Mesenchymal stem cell (in vitro differentiated cells and primary cell): Measurements from ENCODE around the gene CUL7.

Experiments used
- DNase-seq: peaks from one replicate; pipeline ENCODE4 v3.0.0-alpha.2; 2013
- H2AFZ ChIP-seq: one replicate; pipeline ENCODE4 v1.6.1; 2013; ENCODE audit warnings: low read depth, mild to moderate bottlenecking, control low read depth, inconsistent platforms, low read length, moderate library complexity
- H2AK5ac ChIP-seq: 2 replicates; pipeline ENCODE4 v1.6.1; 2013; ENCODE audit warnings: low read length, moderate library complexity, mild to moderate bottlenecking, inconsistent platforms; ENCODE audit not compliant: severe bottlenecking
- H2BK120ac ChIP-seq: one replicate; pipeline ENCODE4 v1.6.1; 2013; ENCODE audit warnings: low read depth, mild to moderate bottlenecking, inconsistent platforms, low read length, moderate library complexity
- H2BK12ac ChIP-seq, 2 experiments: one replicate each; pipeline ENCODE4 v1.6.1; 2013; ENCODE audit warnings: inconsistent platforms in 2 of 2, low read length in 2 of 2, mild to moderate bottlenecking in 2 of 2, moderate library complexity in 2 of 2, control low read depth in 1 of 2
- H2BK15ac ChIP-seq: one replicate; pipeline ENCODE4 v1.6.1; 2013; ENCODE audit warnings: mild to moderate bottlenecking, low read depth, inconsistent platforms; ENCODE audit not compliant: poor library complexity, severe bottlenecking
- H2BK5ac ChIP-seq: 2 replicates; pipeline ENCODE4 v1.6.1; 2013; ENCODE audit warnings: low read depth, mild to moderate bottlenecking, low read length, control low read depth, inconsistent platforms; ENCODE audit not compliant: poor library complexity, severe bottlenecking
- H3K14ac ChIP-seq, 2 experiments: one replicate each; pipeline ENCODE4 v1.6.1; 2013; ENCODE audit warnings: inconsistent platforms in 2 of 2, low read length in 2 of 2, control low read depth in 1 of 2, mild to moderate bottlenecking in 1 of 2, moderate library complexity in 1 of 2
- H3K18ac ChIP-seq, 2 experiments: one replicate each; pipeline ENCODE4 v1.6.1; 2013; ENCODE audit warnings: inconsistent platforms in 2 of 2, low read length in 2 of 2, control low read depth in 1 of 2, low read depth in 1 of 2, mild to moderate bottlenecking in 1 of 2
- H3K23ac ChIP-seq, 2 experiments: one replicate each; pipeline ENCODE4 v1.6.1; 2013; ENCODE audit warnings: inconsistent platforms in 2 of 2, low read length in 2 of 2, mild to moderate bottlenecking in 2 of 2, moderate library complexity in 2 of 2, control low read depth in 1 of 2
- H3K27ac ChIP-seq: 2 replicates; pipeline ENCODE4 v1.5.1; 2013; ENCODE audit warnings: mild to moderate bottlenecking, moderate library complexity, low read length, control low read depth, inconsistent platforms; ENCODE audit not compliant: poor library complexity, severe bottlenecking
- H3K27me3 ChIP-seq, 2 experiments: 2 replicates each; pipeline versions ENCODE4 v1.6.1 to v1.7.0; 2013; ENCODE audit warnings: low read length in 2 of 2, mild to moderate bottlenecking in 2 of 2, moderate library complexity in 2 of 2, control low read depth in 1 of 2, inconsistent platforms in 1 of 2; ENCODE audit not compliant: control insufficient read depth in 1 of 2, insufficient read depth in 1 of 2
- H3K36me3 ChIP-seq, 2 experiments: 2 replicates each; pipeline versions ENCODE4 v1.6.1 to v1.7.0; 2013; ENCODE audit warnings: low read length in 2 of 2, control low read depth in 1 of 2, inconsistent platforms in 1 of 2, low read depth in 1 of 2, mild to moderate bottlenecking in 1 of 2; ENCODE audit not compliant: insufficient read depth in 2 of 2, control insufficient read depth in 1 of 2
- H3K4ac ChIP-seq, 2 experiments: one replicate each; pipeline ENCODE4 v1.6.1; 2013; ENCODE audit warnings: inconsistent platforms in 2 of 2, low read length in 2 of 2, mild to moderate bottlenecking in 2 of 2, moderate library complexity in 2 of 2, control low read depth in 1 of 2, low read depth in 1 of 2
- H3K4me1 ChIP-seq: 2 replicates; pipeline ENCODE4 v1.6.1; 2013; ENCODE audit warnings: low read depth, low read length, control low read depth; ENCODE audit not compliant: control insufficient read depth, insufficient read depth
- H3K4me2 ChIP-seq: 2 replicates; pipeline ENCODE4 v1.6.1; 2013; ENCODE audit warnings: low read length, mild to moderate bottlenecking, inconsistent platforms; ENCODE audit not compliant: poor library complexity, severe bottlenecking
- H3K4me3 ChIP-seq, 2 experiments: 2 replicates each; pipeline versions ENCODE4 v1.5.1 to v1.7.0; 2013; ENCODE audit warnings: low read length in 2 of 2, mild to moderate bottlenecking in 2 of 2, control low read depth in 1 of 2, low read depth in 1 of 2; ENCODE audit not compliant: insufficient read depth in 1 of 2
- H3K79me1 ChIP-seq: replicated peaks from 2 replicates; pipeline ENCODE4 v1.6.1; 2013; ENCODE audit warnings: mild to moderate bottlenecking, control low read depth, low read length, inconsistent platforms; ENCODE audit not compliant: poor library complexity, severe bottlenecking
- H3K9ac ChIP-seq: 2 replicates; pipeline ENCODE4 v1.7.0; 2013; ENCODE audit warnings: mild to moderate bottlenecking, low read length, moderate library complexity
- H3K9me3 ChIP-seq: 2 replicates; pipeline ENCODE4 v1.7.0; 2013; ENCODE audit warnings: mild to moderate bottlenecking, low read length; ENCODE audit not compliant: control insufficient read depth
- H4K8ac ChIP-seq: one replicate; pipeline ENCODE4 v1.6.1; 2013; ENCODE audit warnings: inconsistent platforms, mild to moderate bottlenecking, low read length, moderate library complexity
- H4K91ac ChIP-seq: one replicate; pipeline ENCODE4 v1.6.1; 2013; ENCODE audit warnings: mild to moderate bottlenecking, low read length, inconsistent platforms
- WGBS: methylation state at CpG from one replicate; pipeline ENCODE4 v1.1.7; 2013; ENCODE audit warnings: mixed read lengths; 5-methylcytosine and 5-hydroxymethylcytosine counted together

The CUL7 gene

GRCh38 chr6:43096451-43097097, 42.9 kb upstream of the CUL7 start:
- no peaks in the 10 kb centered on the region for H3K9me3 ChIP-seq
- no peak overlapping the region for H2AFZ ChIP-seq
- no peak overlapping the region for H2BK15ac ChIP-seq
- no peak overlapping the region for H4K91ac ChIP-seq
- peak overlapping the region in 1 of 2 experiments; percentile 91 for H3K4ac ChIP-seq
- WGBS: 29% methylated on average over 7 of the region's 8 CpGs
- H3K9ac ChIP-seq: peak overlapping the region; percentile 72
- DNase-seq: peak; percentile 68
- peaks cover 25% of the 10 kb centered on the region for H3K4me1 ChIP-seq
- no peak overlapping the region for H4K8ac ChIP-seq
- peak overlapping the region in 1 of 2 experiments; percentile 79 for H3K14ac ChIP-seq
- H3K23ac ChIP-seq: peak overlapping the region in 1 of 2 experiments; percentile 41
- no peaks in the 10 kb centered on the region for H3K36me3 ChIP-seq
- peak overlapping the region; percentile 73 for H3K4me2 ChIP-seq
- peak overlapping the region in 1 of 2 experiments; percentile 48 for H3K4me3 ChIP-seq
- H3K27me3 ChIP-seq: no peaks in the 10 kb centered on the region
- H3K79me1 ChIP-seq: no peaks in the 10 kb centered on the region
- peak overlapping the region; percentile 61 for H2BK5ac ChIP-seq
- no peak overlapping the region for H2BK120ac ChIP-seq
- H3K18ac ChIP-seq: peak overlapping the region in 1 of 2 experiments; percentile 84
- peak overlapping the region; percentile 91 for H2AK5ac ChIP-seq
- H2BK12ac ChIP-seq: peak overlapping the region in 1 of 2 experiments; percentile 80
- H3K27ac ChIP-seq: peak overlapping the region; percentile 94

DNA sequence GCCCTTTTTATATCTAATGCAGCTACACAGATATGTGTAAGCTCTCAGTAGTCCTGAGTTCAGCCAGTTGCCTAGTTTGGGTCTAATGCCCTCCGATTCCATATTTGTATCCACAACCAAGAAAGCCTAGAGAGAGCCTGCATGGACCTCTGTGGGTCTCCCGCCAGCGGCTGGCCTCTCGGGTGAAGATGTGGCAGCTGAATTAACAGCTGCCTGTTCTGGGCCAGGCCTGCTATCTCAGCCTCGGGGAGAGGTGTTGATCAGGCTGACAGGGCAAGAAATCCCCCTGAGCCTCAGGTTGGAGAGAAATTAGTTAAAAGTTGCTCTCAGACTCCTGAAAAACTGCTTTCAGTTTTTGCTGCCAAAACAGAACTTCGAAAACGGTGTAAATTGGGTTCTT, 42.3 kb upstream of the CUL7 start:
- Histone ChIP-seq H3K36me3 (no peaks in the 10 kb centered on the region), H3K9me3 (no peaks in the 10 kb centered on the region), H4K91ac (no peak overlapping the region), H3K4me2 (no peak overlapping the region), H4K8ac (no peak overlapping the region), H2BK120ac (no peak overlapping the region), H3K27me3 (no peaks in the 10 kb centered on the region), H3K23ac (no peak overlapping the region), H3K18ac (no peak overlapping the region), H3K4ac (no peak overlapping the region), H3K79me1 (no peaks in the 10 kb centered on the region), H3K4me3 (peak overlapping the region in 1 of 2 experiments; percentile 48), H3K14ac (no peak overlapping the region), H3K4me1 (peaks cover 28% of the 10 kb centered on the region), H2AFZ (no peak overlapping the region), H2AK5ac (peak overlapping the region; percentile 91), H3K27ac (peak overlapping the region; percentile 94), H3K9ac (peak overlapping the region; percentile 72), H2BK5ac (peak overlapping the region; percentile 67), H2BK12ac (no peak overlapping the region), H2BK15ac (no peak overlapping the region)
- 43% methylated on average over 7 of the region's 7 CpGs for whole genome bisulfite sequencing
- DNase-seq: peak; percentile 14

DNA sequence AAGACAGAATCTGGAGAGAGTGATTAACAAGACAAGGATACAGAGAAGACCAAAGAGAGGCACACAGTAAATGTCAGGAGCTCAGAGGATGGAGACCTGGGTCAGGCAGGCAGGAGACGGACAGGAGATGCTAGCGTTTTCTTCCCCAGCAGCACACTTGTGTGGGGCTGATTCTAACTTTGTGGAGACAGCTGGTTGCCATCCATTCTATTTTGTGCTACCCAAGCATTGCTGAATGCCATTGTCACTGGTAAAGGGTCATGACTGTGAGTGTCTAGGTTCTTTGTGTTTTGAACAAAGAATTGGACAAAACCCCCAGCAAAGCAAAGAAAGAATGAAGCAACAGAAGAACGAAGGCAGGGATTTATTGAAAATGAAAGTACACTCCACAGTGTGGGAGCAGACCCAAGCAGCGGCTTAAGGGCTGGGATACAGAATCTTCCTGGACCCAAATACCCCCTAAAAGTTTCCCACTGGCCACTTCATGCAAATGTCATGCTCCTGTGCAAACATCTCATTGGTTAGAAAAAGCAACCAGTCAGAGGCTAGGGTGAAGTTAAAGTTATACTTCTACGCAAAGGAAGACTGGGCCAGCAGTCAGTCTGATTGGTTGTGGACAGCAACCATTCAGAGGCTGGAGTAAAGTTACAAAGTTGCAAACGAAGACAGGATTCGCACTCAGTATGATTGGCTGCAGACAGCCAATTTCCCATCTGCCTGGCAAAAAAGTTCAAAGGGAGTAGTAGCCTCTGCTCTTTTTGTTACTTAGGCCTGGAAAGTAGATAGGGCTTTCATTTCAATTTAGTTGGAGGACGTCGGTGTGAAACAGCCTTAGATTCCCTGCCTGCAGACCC, 40.0 kb upstream of the CUL7 start:
- Histone ChIP-seq H2BK12ac (peak overlapping the region; percentile 12 to 18), H3K27me3 (no peaks in the 10 kb centered on the region), H3K9me3 (no peaks in the 10 kb centered on the region), H2BK15ac (no peak overlapping the region), H4K8ac (peak overlapping the region; percentile 39), H3K23ac (no peak overlapping the region), H3K9ac (peak overlapping the region; percentile 84), H2AK5ac (peak overlapping the region; percentile 62), H3K4me3 (peak overlapping the region in 1 of 2 experiments; percentile 73), H3K36me3 (no peaks in the 10 kb centered on the region), H4K91ac (no peak overlapping the region), H3K4me2 (no peak overlapping the region), H3K14ac (peak overlapping the region in 1 of 2 experiments; percentile 41), H2AFZ (no peak overlapping the region), H2BK5ac (no peak overlapping the region), H3K79me1 (no peaks in the 10 kb centered on the region), H3K4ac (peak overlapping the region in 1 of 2 experiments; percentile 88), H2BK120ac (no peak overlapping the region), H3K27ac (peak overlapping the region; percentile 25), H3K18ac (peak overlapping the region in 1 of 2 experiments; percentile 46), H3K4me1 (peaks cover 44% of the 10 kb centered on the region)
- peak; percentile 78 for DNase-seq
- WGBS: 57% methylated on average over 9 of the region's 9 CpGs

- no peak overlapping the region for H2AK5ac ChIP-seq
- no peak overlapping the region for H3K4ac ChIP-seq
- no peak overlapping the region for H2BK120ac ChIP-seq
These were observed 39.0 kb upstream of the CUL7 start for GRCh38 chr6:43092635-43093034.

More at GRCh38 chr6:43092635-43093034, 39.0 kb upstream of the CUL7 start:
- Histone ChIP-seq H3K27me3 (no peaks in the 10 kb centered on the region), H3K4me2 (no peak overlapping the region), H3K27ac (no peak overlapping the region), H3K4me3 (no peak overlapping the region), H3K14ac (no peak overlapping the region), H4K8ac (no peak overlapping the region), H3K4me1 (peaks cover 46% of the 10 kb centered on the region), H3K79me1 (no peaks in the 10 kb centered on the region), H3K23ac (no peak overlapping the region), H2BK12ac (no peak overlapping the region), H3K18ac (no peak overlapping the region), H2BK15ac (no peak overlapping the region), H3K36me3 (no peaks in the 10 kb centered on the region), H3K9ac (peak overlapping the region; percentile 79), H4K91ac (no peak overlapping the region), H2BK5ac (no peak overlapping the region), H2AFZ (no peak overlapping the region), H3K9me3 (no peaks in the 10 kb centered on the region)
- no peak for DNase-seq
